ENCODE results near the gene MUC2. TPM values are rescaled to one million over a fixed set of nuclear protein-coding genes. Genes with fewer than 3 reads are reported as not detected.

The MUC2 gene
- total RNA-seq, 1 experiment from 2014 or later, result 0.47 TPM

GRCh38 chr11:1053121-1053901 lies 21.4 kb upstream of the MUC2 start:
- H4K20me1 ChIP-seq (ENCODE audit: insufficient read depth), result no peaks in the 10 kb centered on the region
- no TSS peak for BruUV-seq (replicated peaks)
- intact Hi-C loops (cut with micrococcal nuclease), result loop anchor here (10.0 kb wide), 1 partner anchor 179 kb away; no protein-coding TSS in a partner anchor
- no peaks in the 10 kb centered on the region for H3K9me3 ChIP-seq (ENCODE audit: control insufficient read depth in 1 of 2, insufficient read depth in 1 of 2, low read depth in 1 of 2, low read length in 2 of 2)
- H3K4me2 ChIP-seq (ENCODE audit: low read length), result no peak overlapping the region
- no peaks in the 10 kb centered on the region for H3K36me3 ChIP-seq (ENCODE audit: control insufficient read depth in 1 of 2, insufficient read depth in 2 of 2, low read length in 2 of 2)
- CTCF ChIA-PET, result no interaction called here
- no peaks in the 10 kb centered on the region for H3K27me3 ChIP-seq (ENCODE audit: insufficient read depth, low read length)
- peaks cover 3 to 18% of the 10 kb centered on the region in 2 experiments; a peak in 3 of 4 replicates for H3K4me1 ChIP-seq (ENCODE audit: control insufficient read depth in 1 of 2, insufficient read depth in 2 of 2, low read length in 2 of 2)
- H3K9me2 ChIP-seq (ENCODE audit: insufficient read depth), result no peaks in the 10 kb centered on the region
- no peak overlapping the region for H3K9ac ChIP-seq (ENCODE audit: low read length)
- no peak overlapping the region for H3K4me3 ChIP-seq (replicated peaks in 1 of 2; ENCODE audit: low read depth in 1 of 2, low read length in 2 of 2)
- DNase-seq (ENCODE audit: low read depth, low spot score) (no peak), ATAC-seq (no peak)
- no peak overlapping the region for H2AFZ ChIP-seq (ENCODE audit: low read depth, low read length, poor library complexity, severe bottlenecking)
- no peak overlapping the region; the same call in 1 of the 2 replicates for H3K27ac ChIP-seq (ENCODE audit: low read depth, low read length)
- H3K79me2 ChIP-seq (ENCODE audit: insufficient read depth, low read length), result no peaks in the 10 kb centered on the region
- RAD21 ChIA-PET (ENCODE audit: low non-redundant PET in 1 of 2, low total read pairs in 2 of 2, uncharacterized antibody in 2 of 2, unreplicated experiment in 2 of 2), result no interaction called here
- TF ChIP-seq CEBPB (IDR thresholded peaks at IDR 0.05; ENCODE audit: low read depth), result no peak
- POLR2A ChIA-PET, result no interaction called here

- CTCF ChIA-PET, result no interaction called here
- TF ChIP-seq EGR1 (IDR thresholded peaks at IDR 0.05; ENCODE audit: low read depth) (no peak), SP1 (IDR thresholded peaks at IDR 0.05; ENCODE audit: low read depth) (no peak), MAX (IDR thresholded peaks at IDR 0.05) (no peak), RAD21 (IDR thresholded peaks at IDR 0.05; ENCODE audit: low read depth) (no peak), REST (IDR thresholded peaks at IDR 0.05; ENCODE audit: low read depth) (no peak), ZNF274 (IDR thresholded peaks at IDR 0.05; ENCODE audit: low read depth, low read length) (no peak), ZFX (IDR thresholded peaks at IDR 0.05) (no peak), CEBPB (IDR thresholded peaks at IDR 0.05; ENCODE audit: low read depth) (no peak), ZBTB33 (IDR thresholded peaks at IDR 0.05; ENCODE audit: extremely low read depth, insufficient replicate concordance, low read length) (no peak), YY1 (IDR thresholded peaks at IDR 0.05; ENCODE audit: extremely low read depth, insufficient replicate concordance, low read depth, low read length) (no peak), CBX3 (IDR thresholded peaks at IDR 0.05; ENCODE audit: low read depth) (no peak)
These were observed 20.2 kb upstream of the MUC2 start for GRCh38 chr11:1054143-1055108.

More at GRCh38 chr11:1054143-1055108, 20.2 kb upstream of the MUC2 start:
- Histone ChIP-seq H2AFZ (ENCODE audit: low read depth, low read length, poor library complexity, severe bottlenecking) (no peak overlapping the region), H3K79me2 (ENCODE audit: insufficient read depth, low read length) (no peaks in the 10 kb centered on the region), H3K4me2 (ENCODE audit: low read length) (no peak overlapping the region), H3K9me2 (ENCODE audit: insufficient read depth) (no peaks in the 10 kb centered on the region), H3K4me1 (ENCODE audit: control insufficient read depth in 1 of 2, insufficient read depth in 2 of 2, low read length in 2 of 2) (peaks cover 3 to 23% of the 10 kb centered on the region in 2 experiments; a peak in 3 of 4 replicates), H4K20me1 (ENCODE audit: insufficient read depth) (no peaks in the 10 kb centered on the region), H3K4me3 (replicated peaks in 1 of 2; ENCODE audit: low read depth in 1 of 2, low read length in 2 of 2) (no peak overlapping the region), H3K36me3 (ENCODE audit: control insufficient read depth in 1 of 2, insufficient read depth in 2 of 2, low read length in 2 of 2) (no peaks in the 10 kb centered on the region), H3K27ac (ENCODE audit: low read depth, low read length) (no peak overlapping the region), H3K9ac (ENCODE audit: low read length) (no peak overlapping the region), H3K9me3 (ENCODE audit: control insufficient read depth in 1 of 2, insufficient read depth in 1 of 2, low read depth in 1 of 2, low read length in 2 of 2) (no peaks in the 10 kb centered on the region), H3K27me3 (ENCODE audit: insufficient read depth, low read length) (no peaks in the 10 kb centered on the region)
- RAD21 ChIA-PET (ENCODE audit: low non-redundant PET in 1 of 2, low total read pairs in 2 of 2, uncharacterized antibody in 2 of 2, unreplicated experiment in 2 of 2), result no interaction called here
- DNase-seq (ENCODE audit: low read depth, low spot score) (no peak), ATAC-seq (no peak)
- intact Hi-C loops (cut with micrococcal nuclease), result loop anchor here (10.0 kb wide), 1 partner anchor 180 kb away; no protein-coding TSS in a partner anchor
- no TSS peak for BruUV-seq (replicated peaks)
- POLR2A ChIA-PET, result interaction anchor here (1.2 kb wide), 1 partner anchor 235 kb away, joined by 3 read pairs; no protein-coding TSS in a partner anchor
